Stimulated activated CD4-positive, alpha-beta T cell treated with anti-CD3 and anti-CD28 coated beads, Interleukin-4, amount 100 ng/mL, for 1 hour (primary cell): Measurements from ENCODE around the gene ANKS4B.
"Not testable (repeated sequence)": the region's sequence is repeated elsewhere in the genome, so short reads cannot be mapped to it uniquely, and the experiment has no call there.

Source experiments
- DNase-seq: peaks from one replicate; pipeline ENCODE4 v3.0.0-alpha.2; 2020

The ANKS4B gene

GRCh38 chr16:21233521-21234150 is at the start of gene ANKS4B:
ANKS4B (plus strand) TSS chr16:21233699; CDS start chr16:21233738, 39 bp downstream.
- DNase-seq, result no peak

- DNase-seq, result no peak
Observed at GRCh38 chr16:21183995-21184394, 49.5 kb upstream of the ANKS4B start.

GRCh38 chr16:21184834-21185233 is 48.7 kb upstream of the ANKS4B start:
- DNase-seq, result no peak

GRCh38 chr16:21185659-21186325 is 47.7 kb upstream of the ANKS4B start:
- no peak for DNase-seq

GRCh38 chr16:21186326-21186691 is 47.2 kb upstream of the ANKS4B start:
- no peak for DNase-seq

- DNase-seq, result no peak
Observed at GRCh38 chr16:21189311-21189710, 44.2 kb upstream of the ANKS4B start.

GRCh38 chr16:21190013-21190412 is 43.5 kb upstream of the ANKS4B start:
- no peak for DNase-seq

- no peak for DNase-seq
Observed at GRCh38 chr16:21190599-21190998, 42.9 kb upstream of the ANKS4B start.

- no peak for DNase-seq
Observed at GRCh38 chr16:21192991-21193390, 40.5 kb upstream of the ANKS4B start.

GRCh38 chr16:21194771-21195301 is 38.7 kb upstream of the ANKS4B start:
- no peak for DNase-seq

GRCh38 chr16:21195330-21195729 is 38.2 kb upstream of the ANKS4B start:
- not testable (repeated sequence) for DNase-seq

- DNase-seq, result no peak
Observed at GRCh38 chr16:21197112-21197511, 36.4 kb upstream of the ANKS4B start.

- no peak for DNase-seq
Observed at GRCh38 chr16:21197621-21198020, 35.9 kb upstream of the ANKS4B start.

GRCh38 chr16:21199607-21200218 is 33.8 kb upstream of the ANKS4B start:
- no peak for DNase-seq

- no peak for DNase-seq
Observed at GRCh38 chr16:21203155-21203797, 30.2 kb upstream of the ANKS4B start.

GRCh38 chr16:21205303-21205702 is 28.2 kb upstream of the ANKS4B start:
- no peak for DNase-seq

- DNase-seq, result no peak
Observed at GRCh38 chr16:21206550-21206949, 26.9 kb upstream of the ANKS4B start.

GRCh38 chr16:21208446-21209230 is 24.9 kb upstream of the ANKS4B start:
- DNase-seq, result no peak

GRCh38 chr16:21211486-21211885 is 22.0 kb upstream of the ANKS4B start, which contains the start of gene ZP2:
ZP2 (minus strand) TSS chr16:21211574; CDS start chr16:21211547, 27 bp downstream.
- DNase-seq, result no peak

- DNase-seq, result no peak
Observed at GRCh38 chr16:21214086-21214485, 19.4 kb upstream of the ANKS4B start.

GRCh38 chr16:21217121-21217520 is 16.4 kb upstream of the ANKS4B start:
- DNase-seq, result no peak

GRCh38 chr16:21218153-21218552 is 15.3 kb upstream of the ANKS4B start:
- DNase-seq, result no peak

GRCh38 chr16:21219551-21219950 is 13.9 kb upstream of the ANKS4B start:
- DNase-seq, result no peak
